Endodermal cell (in vitro differentiated cells): Measurements from ENCODE around the gene COL26A1. TPM values are rescaled to one million over a fixed set of nuclear protein-coding genes. Genes with fewer than 3 reads are reported as not detected.

Experiments used
- DNase-seq: peaks from one replicate; pipeline ENCODE4 v3.0.0-alpha.2; 2017
- H3K27ac ChIP-seq: 2 replicates; pipeline ENCODE4 v1.5.1; 2013; ENCODE audit warnings: mild to moderate bottlenecking, low read depth, low read length, moderate library complexity
- H3K27me3 ChIP-seq: 2 replicates; pipeline ENCODE4 v1.6.1; 2013; ENCODE audit warnings: mild to moderate bottlenecking, low read length, moderate library complexity; ENCODE audit not compliant: insufficient read depth, control insufficient read depth, poor library complexity, severe bottlenecking
- H3K36me3 ChIP-seq: 2 replicates; pipeline ENCODE4 v1.7.0; 2013; ENCODE audit warnings: mild to moderate bottlenecking, low read length, moderate library complexity; ENCODE audit not compliant: control insufficient read depth, insufficient read depth
- H3K4me1 ChIP-seq: one replicate; pipeline ENCODE4 v1.7.0; 2013; ENCODE audit warnings: low read length; ENCODE audit not compliant: control insufficient read depth, insufficient read depth
- H3K4me3 ChIP-seq: 2 replicates; pipeline ENCODE4 v1.5.1; 2013; ENCODE audit warnings: mild to moderate bottlenecking, low read length, moderate library complexity
- H3K9ac ChIP-seq: 2 replicates; pipeline ENCODE4 v1.6.1; 2013; ENCODE audit warnings: mild to moderate bottlenecking, low read length, moderate library complexity; ENCODE audit not compliant: poor library complexity, severe bottlenecking; ENCODE audit errors: extremely low read depth
- H3K9me3 ChIP-seq: 2 replicates; pipeline ENCODE4 v1.6.1; 2013; ENCODE audit warnings: mild to moderate bottlenecking, low read length, moderate library complexity; ENCODE audit not compliant: control insufficient read depth
- H3K27ac Mint-ChIP-seq: 2 replicates; pipeline ENCODE4 v1.8.0; 2020; ENCODE audit warnings: mixed read lengths
- H3K27me3 Mint-ChIP-seq: 2 replicates; pipeline ENCODE4 v1.8.0; 2021; ENCODE audit warnings: mild to moderate bottlenecking, mixed read lengths; ENCODE audit not compliant: insufficient read depth
- H3K36me3 Mint-ChIP-seq: 2 replicates; pipeline ENCODE4 v1.8.0; 2020; ENCODE audit warnings: low read depth, mixed read lengths
- H3K4me1 Mint-ChIP-seq: 2 replicates; pipeline ENCODE4 v1.8.0; 2020; ENCODE audit warnings: mixed read lengths
- H3K4me3 Mint-ChIP-seq: 2 replicates; pipeline ENCODE4 v1.8.0; 2020; ENCODE audit warnings: mild to moderate bottlenecking, moderate library complexity, mixed read lengths
- H3K9me3 Mint-ChIP-seq: 2 replicates; pipeline ENCODE4 v1.8.0; 2020; ENCODE audit warnings: mild to moderate bottlenecking, mixed read lengths
- WGBS, 2 experiments: methylation state at CpG; one replicate each; pipeline versions ENCODE4 v1.1.5 to v1.1.7; 2013; ENCODE audit warnings: missing lambda C conversion rate in 2 of 2, mixed read lengths in 1 of 2; ENCODE audit not compliant: insufficient coverage in 1 of 2, insufficient read length in 1 of 2; 5-methylcytosine and 5-hydroxymethylcytosine counted together
- total RNA-seq, 2 donors: library from RNA; stranded (reverse); fragmentation: NEBNext Ultra II Directional in 1 of 2; extraction: Animal tissue kit (Norgen Biotek cat#: 25700) in 1 of 2; gene quantifications; 2 replicates in 1 of 2; 3 replicates in 1 of 2; pipeline ENCODE4 v1.2.1, GENCODE V29; 2021
- TF ChIP-seq, protein P1 (sequence below): fragments of 200-600 bp; sonication (generic); conservative IDR thresholded peaks from 2 replicates; pipeline ENCODE4 v1.5.0; 2021; ENCODE audit warnings: antibody characterized with exemption, mild to moderate bottlenecking

Gene COL26A1
- total RNA-seq, 2 donors from 2014 or later, result 41.2 to 47.0 TPM

- H3K27ac Mint-ChIP-seq, result no peak overlapping the region
- H3K4me3 ChIP-seq, result no peak overlapping the region
Observed at GRCh38 chr7:101588131-101588935, 225.7 kb downstream of the COL26A1 start.

DNA sequence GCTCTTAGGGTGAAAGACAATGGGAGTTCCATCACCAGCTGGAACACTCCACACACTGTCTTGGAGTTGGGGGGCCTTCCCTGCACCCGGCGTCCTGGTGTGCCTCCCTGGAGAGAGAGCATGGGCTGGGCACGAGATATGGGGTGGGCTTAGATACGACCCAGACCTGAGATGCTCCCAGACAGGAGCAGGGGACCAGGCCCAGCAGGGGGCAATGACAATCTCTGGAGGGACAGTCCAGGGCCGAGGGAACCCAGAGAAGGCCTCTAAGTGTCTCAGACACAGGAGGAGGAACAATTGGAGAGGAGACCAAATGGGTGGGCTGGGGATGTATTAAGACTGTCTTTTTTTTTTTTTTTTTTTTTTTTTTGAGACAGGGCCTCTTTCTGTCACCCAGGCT, 226.4 kb downstream of the COL26A1 start:
- TF ChIP-seq, protein P1, sequence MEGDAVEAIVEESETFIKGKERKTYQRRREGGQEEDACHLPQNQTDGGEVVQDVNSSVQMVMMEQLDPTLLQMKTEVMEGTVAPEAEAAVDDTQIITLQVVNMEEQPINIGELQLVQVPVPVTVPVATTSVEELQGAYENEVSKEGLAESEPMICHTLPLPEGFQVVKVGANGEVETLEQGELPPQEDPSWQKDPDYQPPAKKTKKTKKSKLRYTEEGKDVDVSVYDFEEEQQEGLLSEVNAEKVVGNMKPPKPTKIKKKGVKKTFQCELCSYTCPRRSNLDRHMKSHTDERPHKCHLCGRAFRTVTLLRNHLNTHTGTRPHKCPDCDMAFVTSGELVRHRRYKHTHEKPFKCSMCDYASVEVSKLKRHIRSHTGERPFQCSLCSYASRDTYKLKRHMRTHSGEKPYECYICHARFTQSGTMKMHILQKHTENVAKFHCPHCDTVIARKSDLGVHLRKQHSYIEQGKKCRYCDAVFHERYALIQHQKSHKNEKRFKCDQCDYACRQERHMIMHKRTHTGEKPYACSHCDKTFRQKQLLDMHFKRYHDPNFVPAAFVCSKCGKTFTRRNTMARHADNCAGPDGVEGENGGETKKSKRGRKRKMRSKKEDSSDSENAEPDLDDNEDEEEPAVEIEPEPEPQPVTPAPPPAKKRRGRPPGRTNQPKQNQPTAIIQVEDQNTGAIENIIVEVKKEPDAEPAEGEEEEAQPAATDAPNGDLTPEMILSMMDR, result no peak
- H3K36me3 ChIP-seq, result no peaks in the 10 kb centered on the region
- WGBS, 2 experiments, result 93 to 100% methylated on average over 2 to 5 of the region's 5 CpGs
- H3K4me3 ChIP-seq, result no peak overlapping the region
- H3K27ac ChIP-seq, result no peak overlapping the region
- no peaks in the 10 kb centered on the region for H3K9me3 Mint-ChIP-seq
- H3K27ac Mint-ChIP-seq, result no peak overlapping the region
- H3K36me3 Mint-ChIP-seq, result no peaks in the 10 kb centered on the region
- no peaks in the 10 kb centered on the region for H3K27me3 ChIP-seq
- no peaks in the 10 kb centered on the region for H3K27me3 Mint-ChIP-seq
- no peak overlapping the region for H3K9ac ChIP-seq
- no peaks in the 10 kb centered on the region for H3K9me3 ChIP-seq
- H3K4me1 ChIP-seq, result no peaks in the 10 kb centered on the region
- no peaks in the 10 kb centered on the region for H3K4me1 Mint-ChIP-seq
- no peak for DNase-seq
- no peak overlapping the region for H3K4me3 Mint-ChIP-seq

More at GRCh38 chr7:101588131-101588935, 225.7 kb downstream of the COL26A1 start:
- no peaks in the 10 kb centered on the region for H3K27me3 ChIP-seq
- H3K27ac ChIP-seq, result no peak overlapping the region
- no peaks in the 10 kb centered on the region for H3K4me1 ChIP-seq
- H3K36me3 Mint-ChIP-seq, result no peaks in the 10 kb centered on the region
- DNase-seq, result no peak
- 93 to 96% methylated on average over 7 to 9 of the region's 9 CpGs for WGBS, 2 experiments
- peaks cover 2% of the 10 kb centered on the region for H3K27me3 Mint-ChIP-seq
- H3K4me1 Mint-ChIP-seq, result no peaks in the 10 kb centered on the region
- TF ChIP-seq, protein P1, result no peak
- no peak overlapping the region for H3K4me3 Mint-ChIP-seq
- no peaks in the 10 kb centered on the region for H3K9me3 ChIP-seq
- H3K36me3 ChIP-seq, result no peaks in the 10 kb centered on the region
- H3K9me3 Mint-ChIP-seq, result no peaks in the 10 kb centered on the region
- no peak overlapping the region for H3K9ac ChIP-seq

DNA sequence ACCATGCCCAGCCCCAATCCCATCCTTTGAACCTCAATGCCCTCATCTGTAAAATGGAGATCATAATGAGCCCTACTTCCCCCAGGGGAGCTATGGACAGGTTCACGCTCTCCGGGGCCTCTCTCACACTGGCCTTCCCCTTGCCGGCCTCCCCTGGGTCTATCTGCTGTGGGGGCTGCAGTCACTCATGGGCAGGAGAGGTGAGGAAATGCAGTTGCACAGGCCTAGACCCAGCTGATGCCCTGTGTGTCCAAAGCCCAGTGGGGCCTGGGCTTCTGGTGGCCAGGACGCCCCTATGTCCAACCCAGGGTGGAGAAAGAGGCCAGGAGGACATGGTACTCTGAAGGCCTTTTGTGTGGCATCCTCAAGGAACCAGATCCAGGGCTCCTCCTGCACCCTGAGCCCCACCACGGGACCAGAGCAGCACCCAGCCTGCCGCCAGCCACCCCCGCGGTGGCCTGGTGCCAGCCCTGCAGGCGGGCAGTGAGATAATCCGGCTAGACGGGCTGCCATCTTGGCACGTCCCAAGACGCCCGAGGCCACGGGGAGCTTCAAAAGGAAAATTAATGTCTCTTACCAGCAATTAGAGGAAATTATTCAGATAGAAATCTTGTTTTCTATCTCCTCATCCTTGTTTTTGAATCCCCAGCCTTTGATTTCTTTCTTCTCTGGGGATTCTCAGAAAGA, 227.4 kb downstream of the COL26A1 start:
- Mint-ChIP-seq H3K27me3 (peaks cover 2% of the 10 kb centered on the region), H3K27ac (no peak overlapping the region), H3K36me3 (no peaks in the 10 kb centered on the region), H3K4me1 (no peaks in the 10 kb centered on the region), H3K4me3 (no peak overlapping the region), H3K9me3 (no peaks in the 10 kb centered on the region)
- no peaks in the 10 kb centered on the region for H3K4me1 ChIP-seq
- 86 to 99% methylated on average over 12 to 15 of the region's 15 CpGs for WGBS, 2 experiments
- no peak overlapping the region for H3K27ac ChIP-seq
- no peaks in the 10 kb centered on the region for H3K27me3 ChIP-seq
- H3K9ac ChIP-seq, result no peak overlapping the region
- H3K4me3 ChIP-seq, result no peak overlapping the region
- no peaks in the 10 kb centered on the region for H3K36me3 ChIP-seq
- TF ChIP-seq, protein P1, result no peak
- DNase-seq, result no peak
- no peaks in the 10 kb centered on the region for H3K9me3 ChIP-seq
